K562 (cell line): Measurements from ENCODE around the gene SMAP2. TPM values are rescaled to one million over a fixed set of nuclear protein-coding genes. Genes with fewer than 3 reads are reported as not detected.
A peak's percentile ranks its signal among the peaks of the same experiment; 100 is the strongest.

Experiments used
- CREBBP ChIP-seq: IDR thresholded peaks from one replicate; pipeline ENCODE4 v1.6.1; 2012; ENCODE audit warnings: low read depth, mild to moderate bottlenecking, control low read depth, inconsistent platforms, low read length
- CTCF ChIP-seq, 3 experiments: IDR thresholded peaks in 2 of 3; conservative IDR thresholded peaks in 1 of 3; 2 replicates each; pipeline ENCODE4 v1.5.1; 2011 to 2012; ENCODE audit warnings: low read length in 3 of 3, mild to moderate bottlenecking in 3 of 3, control low read depth in 2 of 3, improper control_type of control experiment in 1 of 3, inconsistent platforms in 1 of 3, low read depth in 1 of 3, mixed read lengths in 1 of 3, moderate library complexity in 1 of 3; ENCODE audit not compliant: insufficient read depth in 2 of 3
- CUX1 ChIP-seq: fragments of 200-800 bp; sonication (Bioruptor generic); IDR thresholded peaks from 2 replicates; pipeline ENCODE4 v1.6.1; 2016; ENCODE audit warnings: missing genetic modification characterization, missing compliant biosample characterization
- GABPB1 ChIP-seq: sonication (generic); formaldehyde crosslinking; IDR thresholded peaks from 2 replicates; pipeline ENCODE4 v1.8.0; 2022; ENCODE audit warnings: mild to moderate bottlenecking, missing genetic modification reagents
- RREB1 ChIP-seq: fragments of 250-450 bp; sonication (Bioruptor Pico); IDR thresholded peaks from 2 replicates; pipeline ENCODE4 v1.4.0; 2020
- ZNF592 ChIP-seq: fragments of 450-650 bp; IDR thresholded peaks from 2 replicates; pipeline ENCODE4 v1.6.1; 2017; ENCODE audit warnings: antibody characterized with exemption, mild to moderate bottlenecking
- polyA plus RNA-seq, 8 experiments: library from polyadenylated mRNA; depleted of rRNA in 4 of 8; stranded (reverse) in 5 of 8; unstranded in 3 of 8; fragments of >200 nt; fragmentation: Nextera tagmentation in 2 of 8; fragmentation: Illumina TruSeq in 1 of 8; extraction: Ambion mirVana in 2 of 8; extraction: Trizol in 1 of 8; gene quantifications; 2 replicates each; pipeline versions ENCODE4 v1.2.1 to v1.2.3, GENCODE V29; 2011 to 2014; ENCODE audit warnings: inconsistent platforms in 1 of 8, missing spikeins in 1 of 8
- total RNA-seq, 7 experiments: library from RNA; depleted of rRNA in 6 of 7; stranded (reverse); fragments of >200 nt in 6 of 7; fragmentation: Illumina TruSeq in 2 of 7; extraction: Trizol in 2 of 7; gene quantifications; 2 replicates each; pipeline versions ENCODE4 v1.2.1 to v1.2.3, GENCODE V29; 2011 to 2021; ENCODE audit warnings: low replicate concordance in 1 of 7

SMAP2 gene
- total and polyA plus RNA-seq, 9 of the 15 experiments (the other 6 are each of a cell fraction or from before 2014, with no cell fraction given), result 38.7 to 212 (median 94.1) TPM

GRCh38 chr1:40383488-40384412, 10.2 kb downstream of the SMAP2 start (continued):
- TF ChIP-seq ZNF592 (peak; percentile 42), CUX1 (peak; percentile 89), CTCF (IDR thresholded peaks at IDR 0.05 in 2 of 3, conservative IDR thresholded peaks at IDR 0.05 in 1 of 3; ENCODE audit: insufficient read depth in 2 of 3, low read depth in 1 of 3, low read length in 3 of 3) (no peak), RREB1 (CRISPR knock-in tag) (no peak; the same call in 1 of the 2 replicates), CREBBP (no peak), GABPB1 (CRISPR knock-in tag) (no peak)
